T-helper 1 cell treated with Interleukin-12 subunit alpha and Interleukin-12 subunit beta and Interleukin-4 antibody, amounts not matched to agents 30 μg/mL and 1 μg/mL, for 36 hours (primary cell): ENCODE results near the gene CAV2.

Experiments used
- H3K27ac Mint-ChIP-seq: one replicate; pipeline ENCODE4 v1.8.0; 2021; ENCODE audit warnings: mild to moderate bottlenecking, mixed read lengths
- H3K27me3 Mint-ChIP-seq: one replicate; pipeline ENCODE4 v1.8.0; 2021; ENCODE audit warnings: low read depth, mixed read lengths
- H3K36me3 Mint-ChIP-seq: one replicate; pipeline ENCODE4 v1.8.0; 2021; ENCODE audit warnings: low read depth, mixed read lengths
- H3K4me1 Mint-ChIP-seq: one replicate; pipeline ENCODE4 v1.8.0; 2021; ENCODE audit warnings: low read depth, mixed read lengths
- H3K4me3 Mint-ChIP-seq: one replicate; pipeline ENCODE4 v1.8.0; 2021; ENCODE audit warnings: mild to moderate bottlenecking, moderate library complexity, mixed read lengths
- H3K9me3 Mint-ChIP-seq: one replicate; pipeline ENCODE4 v1.8.0; 2021; ENCODE audit warnings: mixed read lengths

The CAV2 gene

DNA sequence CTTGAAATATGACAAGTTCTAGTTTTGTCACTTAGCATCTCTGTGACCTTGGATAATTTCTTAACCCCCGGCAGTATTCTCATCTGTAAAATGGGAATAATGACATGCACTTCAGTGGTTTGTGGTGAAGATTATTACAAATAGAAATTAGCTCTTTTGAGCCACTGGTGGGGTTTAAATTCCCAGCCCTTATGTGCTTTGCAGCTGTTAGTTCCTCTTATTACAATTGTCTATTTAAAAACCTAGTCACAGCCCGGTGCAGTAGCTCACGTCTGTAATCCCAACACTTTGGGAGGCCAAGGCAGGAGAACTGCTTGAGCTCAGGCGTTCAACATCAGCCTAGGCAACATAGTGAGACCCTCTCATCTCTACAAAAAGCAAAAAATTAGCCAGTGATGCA lies 55.4 kb downstream of the CAV2 start:
- Mint-ChIP-seq H3K9me3 (no peaks in the 10 kb centered on the region), H3K36me3 (no peaks in the 10 kb centered on the region), H3K27ac (no peak overlapping the region), H3K4me1 (no peaks in the 10 kb centered on the region), H3K27me3 (peaks cover 27% of the 10 kb centered on the region), H3K4me3 (no peak overlapping the region)

DNA sequence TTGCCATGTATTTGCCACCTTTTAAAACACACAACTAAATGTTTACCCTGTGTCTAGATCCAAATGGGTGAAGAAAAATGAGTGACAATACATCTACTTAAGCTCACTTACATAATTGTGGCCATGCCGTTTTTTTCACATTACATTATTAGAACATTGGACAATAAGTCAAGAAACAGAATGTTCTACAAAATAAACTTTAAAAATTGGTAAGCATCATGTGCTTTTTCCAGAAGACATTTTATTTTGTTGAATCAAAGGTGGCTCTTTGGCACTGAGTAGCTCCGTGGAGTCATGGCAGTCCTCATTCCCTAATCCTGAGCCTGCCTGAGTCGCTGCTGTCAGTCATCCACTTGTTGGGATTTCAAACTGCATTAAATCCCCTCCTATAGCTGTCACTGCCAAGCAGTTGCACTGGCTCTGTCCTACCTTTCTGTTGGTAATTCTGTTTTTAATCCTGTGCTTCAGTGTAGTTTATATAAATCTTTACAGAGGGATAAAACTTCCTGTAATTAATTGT lies 57.6 kb downstream of the CAV2 start:
- Mint-ChIP-seq H3K9me3 (no peaks in the 10 kb centered on the region), H3K27me3 (peaks cover 31% of the 10 kb centered on the region), H3K27ac (no peak overlapping the region), H3K4me1 (no peaks in the 10 kb centered on the region), H3K36me3 (no peaks in the 10 kb centered on the region), H3K4me3 (no peak overlapping the region)

DNA sequence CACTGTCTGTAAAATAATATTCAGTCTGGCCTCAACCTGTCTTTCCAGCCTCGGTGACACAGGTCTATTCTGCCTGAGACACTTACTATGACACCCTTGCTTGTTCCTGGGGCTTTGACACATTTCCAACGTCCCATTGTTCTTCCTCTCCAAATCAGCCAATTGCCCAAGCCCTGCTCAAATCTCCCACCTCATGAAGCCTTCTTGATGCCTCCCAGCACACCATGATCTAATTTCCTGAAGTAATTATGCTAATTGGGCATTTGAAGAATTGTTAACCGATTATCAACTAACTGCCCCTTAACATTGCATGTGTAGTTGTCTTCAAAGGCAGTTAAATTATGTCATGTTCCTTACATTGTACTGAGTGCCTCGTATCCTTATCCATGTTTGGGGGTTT lies 58.4 kb downstream of the CAV2 start:
- H3K4me1 Mint-ChIP-seq: no peaks in the 10 kb centered on the region
- no peak overlapping the region for H3K4me3 Mint-ChIP-seq
- no peak overlapping the region for H3K27ac Mint-ChIP-seq
- no peaks in the 10 kb centered on the region for H3K36me3 Mint-ChIP-seq
- H3K27me3 Mint-ChIP-seq: peaks cover 31% of the 10 kb centered on the region
- H3K9me3 Mint-ChIP-seq: no peaks in the 10 kb centered on the region
